Skin of body (tissue), 2 donors: ENCODE data around the gene NMBR. TPM values are rescaled to one million over a fixed set of nuclear protein-coding genes. Genes with fewer than 3 reads are reported as not detected.
A peak's percentile ranks its signal among the peaks of the same experiment; 100 is the strongest.
"Not testable (repeated sequence)": the region's sequence is repeated elsewhere in the genome, so short reads cannot be mapped to it uniquely, and the experiment has no call there.

Experiments used
- DNase-seq: peaks from one replicate; lab custom pipeline; 2025; lab: John Stamatoyannopoulos, UW
- total RNA-seq: library from RNA; depleted of rRNA; stranded (reverse); fragments of >200 nt; gene quantifications from one replicate; pipeline ENCODE4 v1.2.3, GENCODE V29; 2014

The NMBR gene
- total RNA-seq, 1 donor from 2014 or later, result not detected

DNA sequence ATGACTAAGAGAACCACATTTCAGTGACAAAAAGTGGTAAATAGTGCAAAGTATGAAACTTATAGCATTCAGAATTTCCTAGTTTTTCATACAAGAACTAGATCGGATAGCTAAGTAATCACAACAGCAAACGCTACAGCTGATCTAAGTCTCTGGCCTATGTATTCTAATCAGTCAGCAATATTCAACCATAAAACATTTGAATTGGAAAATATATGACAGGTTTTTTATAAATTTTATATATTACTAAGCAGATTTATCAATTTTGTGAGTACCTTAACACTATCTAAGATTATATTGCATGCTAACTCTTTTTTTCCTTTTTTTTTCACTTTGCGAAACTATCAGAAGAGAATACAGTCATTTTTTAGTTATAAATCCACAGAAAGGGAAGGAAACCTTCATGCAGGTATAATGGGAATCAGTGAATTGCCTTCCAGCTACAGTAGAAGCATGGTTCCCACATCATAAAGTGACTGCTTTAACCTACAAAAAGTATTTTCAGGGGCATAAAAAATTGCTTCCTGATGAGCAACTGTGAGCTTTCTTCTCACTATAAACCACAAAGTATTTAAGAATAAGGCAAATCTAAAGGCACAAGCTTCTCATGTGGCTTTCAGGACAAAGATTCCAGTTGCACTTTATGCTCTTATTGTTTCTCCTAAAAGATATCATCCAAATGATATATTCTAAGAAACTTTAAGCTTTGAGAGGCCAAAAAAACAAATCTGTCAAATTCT, 88.2 kb downstream of the NMBR start:
- no peak for DNase-seq

DNA sequence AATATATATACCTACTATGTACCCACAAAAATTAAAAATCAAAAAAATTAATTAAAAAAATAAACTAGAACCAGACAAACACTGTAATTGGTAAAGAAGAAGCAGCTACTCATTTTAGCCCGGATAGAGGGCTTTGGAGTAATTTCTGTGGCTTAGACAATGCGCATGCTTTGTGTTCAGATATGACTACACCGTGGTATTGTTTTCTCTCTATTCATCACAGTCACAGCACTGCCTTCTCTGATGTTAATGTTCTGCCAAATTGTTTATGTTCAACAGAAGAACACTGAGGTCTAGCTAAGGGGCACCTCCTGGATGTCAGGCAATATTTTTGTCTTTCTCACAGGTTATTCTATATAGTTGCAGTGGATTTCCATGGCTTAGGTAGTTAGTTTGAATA, 91.7 kb downstream of the NMBR start:
- no peak for DNase-seq

DNA sequence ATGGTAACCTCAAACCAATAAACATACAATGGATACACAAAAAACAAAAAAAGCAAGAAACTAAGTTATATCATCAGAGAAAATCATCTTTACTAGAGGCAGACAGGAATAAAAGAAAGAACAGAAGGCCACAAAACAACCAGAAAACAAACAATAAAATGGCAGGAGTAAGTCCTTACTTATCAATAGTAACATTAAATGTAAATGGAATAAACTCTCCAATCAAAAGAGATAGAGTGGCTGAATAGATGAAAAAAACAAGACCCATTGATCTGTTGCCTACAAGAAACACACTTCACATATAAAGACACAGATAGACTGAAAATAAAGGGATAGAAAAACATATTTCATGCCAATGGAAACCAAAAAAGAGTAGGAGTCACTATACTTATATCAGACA, 95.5 kb downstream of the NMBR start:
- no peak for DNase-seq

DNA sequence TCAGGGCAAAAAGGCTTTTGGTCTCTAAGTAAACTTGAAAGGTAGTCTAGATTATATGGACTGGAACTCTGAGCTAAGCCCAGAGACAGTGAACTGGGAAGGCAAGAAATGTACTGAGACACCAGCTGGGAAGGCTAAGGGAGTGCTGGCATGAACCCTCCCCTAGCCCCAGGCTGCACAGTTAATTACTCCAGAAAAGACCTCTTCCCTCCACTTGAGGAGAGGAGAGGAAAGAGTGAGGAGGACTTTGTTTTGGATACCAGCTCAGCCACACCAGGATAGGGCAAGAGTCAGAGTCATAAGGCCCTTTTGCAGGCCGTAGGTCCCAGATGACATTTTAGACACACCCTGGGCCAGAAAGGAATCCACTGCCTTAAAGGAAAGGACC, 98.3 kb downstream of the NMBR start:
- DNase-seq, result no peak

DNA sequence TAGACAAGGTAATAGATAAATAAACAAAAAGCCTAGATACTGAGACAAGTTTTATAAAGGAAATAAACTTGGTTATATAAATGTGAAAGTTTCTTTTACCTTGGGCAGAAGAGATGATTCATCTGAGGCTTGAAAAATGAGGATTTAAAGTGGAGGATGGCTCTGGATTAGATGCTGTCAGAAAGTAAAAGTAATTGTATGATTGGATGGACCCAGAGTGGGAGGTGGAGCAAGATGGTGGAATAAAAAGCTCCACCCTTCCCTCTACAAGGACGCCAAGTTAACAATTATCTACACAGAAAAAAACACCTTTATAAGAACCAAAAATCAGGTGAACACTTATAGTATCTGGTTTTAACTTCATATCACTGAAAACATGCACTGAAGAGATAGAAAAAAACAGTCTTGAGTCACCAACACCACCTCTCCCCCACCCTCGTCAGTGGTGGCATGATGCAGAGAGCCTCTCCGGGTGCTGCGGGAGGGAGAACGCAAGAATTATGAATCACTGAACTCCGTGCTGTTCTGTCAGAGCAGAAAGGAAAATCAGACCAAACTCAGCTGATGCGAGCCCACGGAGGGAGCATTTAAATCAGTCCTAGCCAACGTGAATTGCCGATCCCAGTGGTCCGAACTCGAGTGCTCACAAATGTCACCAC, 98.9 kb downstream of the NMBR start:
- no peak for DNase-seq

DNA sequence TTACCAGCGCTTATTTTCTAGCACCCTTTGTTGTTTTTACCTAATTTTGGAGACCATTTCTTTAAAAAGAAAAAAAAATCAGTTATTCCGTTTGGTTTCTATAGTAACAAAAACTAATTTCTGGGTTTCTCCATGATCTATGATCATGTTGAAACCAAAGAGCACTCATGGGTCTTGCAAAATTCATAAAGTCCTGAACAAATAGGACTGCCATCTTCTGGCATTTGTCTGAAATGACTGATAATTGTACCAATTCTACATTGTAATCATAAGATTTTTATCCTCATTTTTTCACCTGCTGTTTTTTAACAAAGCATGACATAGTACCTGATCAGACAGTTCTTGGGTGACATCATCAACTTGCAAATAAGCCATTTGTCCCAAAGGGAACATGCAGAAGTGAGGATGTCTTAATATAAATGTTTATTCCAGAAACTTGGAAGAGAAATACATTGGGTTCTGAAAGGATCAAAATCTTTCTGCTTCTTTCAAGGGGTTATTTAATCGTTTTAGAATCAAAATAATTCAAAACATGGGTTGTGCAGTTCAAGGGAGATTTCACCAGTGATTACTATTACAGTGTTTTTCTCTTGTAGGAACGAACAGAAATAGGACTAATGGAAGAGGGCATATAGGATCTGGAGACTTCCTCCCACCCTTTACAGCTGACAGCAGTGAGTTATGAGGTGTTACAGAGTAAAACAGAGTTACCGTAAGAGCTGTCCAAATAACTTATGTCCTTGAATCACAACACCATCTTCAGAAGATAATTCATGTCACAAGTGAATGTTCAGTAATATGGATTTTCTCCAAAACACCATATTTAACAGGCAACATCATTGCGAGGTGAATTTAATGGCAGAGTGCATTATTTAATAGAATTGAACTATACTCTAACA, 101.3 kb downstream of the NMBR start:
- DNase-seq, result no peak

DNA sequence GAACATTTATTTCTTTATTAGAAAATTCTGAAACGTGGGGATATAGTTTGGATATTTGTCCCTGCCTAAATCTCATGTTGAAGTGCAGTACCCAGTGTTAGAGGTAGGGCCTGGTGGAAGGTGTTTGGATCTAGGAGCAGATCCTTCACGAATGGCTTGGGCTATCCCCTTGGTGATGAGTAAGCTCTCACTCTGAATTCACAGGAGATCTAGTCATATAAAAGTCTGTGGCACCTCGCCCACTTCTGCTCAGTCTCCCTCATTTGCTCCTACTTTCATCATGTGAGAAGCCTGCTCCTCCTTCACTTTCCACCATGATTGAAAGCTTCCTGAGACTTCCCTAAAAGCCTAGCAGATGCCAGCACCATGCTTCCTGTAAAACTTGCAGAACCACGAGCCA, 111.0 kb downstream of the NMBR start:
- DNase-seq, result no peak

DNA sequence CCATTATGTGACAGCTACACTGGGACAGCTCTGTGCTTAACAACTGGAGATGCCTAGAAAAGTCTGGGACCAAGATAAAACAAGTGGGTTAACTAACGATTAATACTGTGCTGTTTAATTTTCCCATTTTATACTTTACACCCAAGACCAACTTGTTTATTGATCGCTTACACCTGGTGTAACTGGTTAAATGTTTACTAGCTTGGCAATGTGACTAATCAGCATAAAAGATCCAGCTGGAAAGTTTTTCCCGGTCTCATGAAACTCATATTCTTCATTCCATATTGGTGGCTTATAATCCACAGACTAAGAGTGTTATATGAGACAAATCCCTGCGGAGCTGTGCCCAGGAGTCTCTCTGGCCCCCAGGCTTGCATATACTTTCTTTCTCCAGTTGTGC, 115.9 kb downstream of the NMBR start:
- DNase-seq, result no peak

DNA sequence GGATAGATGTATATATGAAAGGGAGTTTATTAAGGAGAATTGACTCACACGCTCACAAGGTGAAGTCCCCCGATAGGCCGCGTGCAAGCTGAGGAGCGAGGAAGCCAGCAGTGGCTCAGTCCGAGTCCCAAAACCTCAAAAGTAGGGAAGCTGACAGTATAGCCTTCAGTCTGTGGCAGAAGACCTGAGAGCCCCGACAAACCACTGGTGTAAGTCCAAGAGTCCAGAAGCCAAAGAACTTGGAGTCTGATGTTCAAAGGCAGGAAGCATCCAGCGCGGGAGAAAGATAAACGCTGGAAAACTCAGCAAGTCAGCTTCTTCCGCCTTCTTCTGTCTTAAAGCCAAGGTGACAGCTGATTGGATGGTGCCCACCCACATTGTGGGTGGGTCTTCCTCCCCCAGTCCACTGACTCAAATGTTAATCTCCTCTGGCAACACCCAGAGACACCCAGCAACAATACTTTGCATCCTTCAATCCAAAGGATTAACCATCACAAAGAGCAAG, 116.8 kb downstream of the NMBR start:
- DNase-seq, result no peak

DNA sequence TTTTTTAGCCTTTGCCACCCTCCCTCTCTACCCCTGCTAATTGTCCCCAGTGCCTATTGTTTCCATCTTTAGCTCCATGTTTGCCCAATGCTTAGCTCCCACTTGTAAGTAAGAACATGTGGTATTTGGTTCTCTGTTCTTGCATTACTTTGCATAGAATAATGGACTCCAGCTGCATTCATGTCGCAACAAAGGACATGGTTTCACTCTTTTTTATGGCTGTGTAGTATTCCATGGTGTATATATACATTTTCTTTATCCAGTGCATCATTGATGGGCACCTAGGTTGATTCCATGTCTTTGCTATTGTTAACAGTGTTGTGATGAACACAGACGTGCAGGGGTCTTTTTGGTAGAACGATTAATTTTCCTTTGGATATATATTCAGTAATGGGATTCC, 118.4 kb downstream of the NMBR start:
- no peak for DNase-seq

DNA sequence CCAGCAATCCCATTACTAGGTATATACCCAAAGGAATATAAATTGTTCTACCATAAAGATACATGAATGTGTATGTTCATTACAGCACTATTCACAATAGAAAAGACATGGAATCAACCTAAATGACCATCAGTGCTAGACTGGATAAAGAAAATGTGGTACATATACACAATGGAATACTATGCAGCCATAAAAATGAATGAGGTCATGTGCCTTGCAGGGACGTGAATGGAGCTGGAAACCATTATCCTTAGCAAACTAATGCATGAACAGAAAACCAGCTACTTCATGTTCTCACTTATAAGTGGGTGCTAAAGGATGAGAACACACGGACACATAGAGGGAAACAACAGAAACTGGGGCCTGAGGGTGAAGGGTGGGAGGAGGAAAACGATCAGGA, 119.1 kb downstream of the NMBR start:
- DNase-seq, result not testable (repeated sequence)

DNA sequence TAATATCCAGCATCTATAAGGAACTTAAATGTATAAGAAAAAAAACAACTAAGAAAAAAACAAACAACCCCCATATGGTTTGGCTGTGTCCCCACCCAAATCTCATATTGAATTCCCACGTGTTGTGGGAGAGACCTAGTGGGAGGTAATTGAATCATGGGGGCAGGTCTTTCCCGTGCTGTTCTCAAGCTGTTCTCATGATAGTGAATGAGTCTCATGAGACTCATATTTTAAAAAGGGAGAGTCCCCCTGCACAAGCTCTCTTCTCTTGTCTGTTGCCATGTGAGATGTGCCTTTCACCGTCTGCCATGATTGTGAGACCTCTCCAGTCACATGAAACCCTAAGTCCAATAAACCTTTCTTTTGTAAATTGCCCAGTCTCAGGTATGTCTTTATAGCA, 119.8 kb downstream of the NMBR start:
- no peak for DNase-seq

DNA sequence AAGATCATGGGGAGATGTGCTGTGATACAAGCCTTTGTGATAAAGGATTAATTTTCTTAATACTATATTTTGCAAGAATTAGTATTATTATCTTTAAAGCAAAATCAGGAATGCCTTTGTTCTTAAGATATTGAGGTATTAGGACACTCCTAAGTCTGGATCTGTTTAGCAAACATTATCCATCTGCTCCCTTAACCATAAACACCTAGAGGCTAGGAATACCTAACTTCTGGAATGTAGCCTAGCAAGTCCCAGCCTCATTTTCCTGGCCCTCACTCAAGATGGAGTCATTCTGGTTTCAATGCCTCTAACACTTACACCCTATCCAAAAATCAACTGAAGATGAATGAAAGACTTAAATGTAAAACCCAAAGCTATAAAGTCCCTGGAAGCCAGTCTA, 120.5 kb downstream of the NMBR start:
- peak; percentile 5 for DNase-seq

Other genes with a start within 250 kb of the NMBR start
- gene GJE1, start 14.2 kb downstream of the NMBR start, total RNA-seq, result not detected
- gene VTA1, start 141 bp upstream of the NMBR start, total RNA-seq, result 42.5 TPM
- gene ADGRG6, start 154.9 kb upstream of the NMBR start, total RNA-seq, result 43.5 TPM